ENCODE results near the gene SPHK2.

The SPHK2 gene

DNA sequence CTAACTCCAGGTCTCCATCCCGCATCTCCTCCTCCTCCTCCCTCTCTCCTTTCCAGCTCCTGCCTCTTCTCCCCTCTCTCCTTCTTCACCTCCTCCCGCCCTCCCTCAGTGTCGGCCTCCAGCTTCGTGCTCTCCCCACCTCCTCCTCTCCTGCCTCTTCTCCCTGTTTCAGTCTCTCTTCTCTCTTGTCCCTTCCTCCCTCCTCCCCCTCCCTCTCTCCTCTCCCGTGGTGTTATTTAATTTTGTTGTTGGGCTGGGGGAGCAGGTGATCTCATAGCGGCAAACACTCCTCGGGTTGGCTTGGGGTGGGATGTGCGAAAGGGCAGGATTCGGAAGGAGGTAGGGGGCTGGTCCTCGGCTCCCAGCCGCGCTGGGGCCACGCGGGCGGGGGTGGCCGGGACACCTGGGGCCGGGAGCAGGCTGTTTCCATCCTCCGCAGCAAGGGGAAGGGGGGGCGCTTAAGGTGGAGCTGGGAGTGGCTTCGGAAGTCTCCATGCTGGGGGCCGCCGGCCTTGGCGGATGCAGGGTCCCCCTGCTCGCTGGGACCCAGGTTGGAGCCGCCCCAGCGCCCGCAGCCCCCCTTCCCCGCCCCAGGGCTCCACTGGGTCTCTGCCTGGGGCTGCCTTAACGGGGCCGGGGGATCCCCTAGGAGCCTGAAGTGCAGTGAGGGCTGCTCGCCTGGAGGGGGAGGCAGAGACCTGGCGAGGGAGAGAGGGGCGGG, 26.9 kb downstream of the SPHK2 start, which contains the start of gene CA11:
Gene CA11 (minus strand): TSS at position 187 of the 721 bp plus-strand sequence. CDS start 555 bp downstream, outside the sequence.
- TF ChIP-seq GATA2 (IDR thresholded peaks at IDR 0.05; ENCODE audit: low read depth, low read length) (no peak), GATA3 (IDR thresholded peaks at IDR 0.05; ENCODE audit: low read depth, low read length) (no peak)

DNA sequence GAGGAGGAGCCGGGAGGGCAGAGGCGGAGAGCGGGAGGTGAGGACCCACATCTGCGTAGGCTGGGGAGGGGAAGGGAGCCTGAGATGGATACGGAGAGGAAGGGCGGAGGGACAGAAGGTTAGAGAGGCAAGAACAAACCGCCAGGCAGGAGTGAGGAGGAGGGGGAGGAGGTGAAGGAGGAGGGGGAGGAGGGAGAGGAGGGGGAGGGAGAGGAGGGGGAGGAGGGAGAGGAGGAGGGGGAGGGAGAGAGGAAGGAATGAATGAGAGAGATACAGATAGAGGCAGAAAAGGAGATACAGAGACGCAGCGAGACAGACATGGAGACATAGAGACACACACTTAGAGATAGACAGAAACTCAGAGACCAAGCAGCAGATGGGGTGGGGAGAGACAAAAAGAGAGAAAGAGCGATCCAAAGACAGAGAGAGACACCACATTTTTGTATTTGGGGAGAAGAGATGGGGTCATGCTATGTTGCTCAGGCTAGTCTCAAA, 27.5 kb downstream of the SPHK2 start:
- TF ChIP-seq GATA3 (IDR thresholded peaks at IDR 0.05; ENCODE audit: low read depth, low read length) (no peak), GATA2 (IDR thresholded peaks at IDR 0.05; ENCODE audit: low read depth, low read length) (no peak)

DNA sequence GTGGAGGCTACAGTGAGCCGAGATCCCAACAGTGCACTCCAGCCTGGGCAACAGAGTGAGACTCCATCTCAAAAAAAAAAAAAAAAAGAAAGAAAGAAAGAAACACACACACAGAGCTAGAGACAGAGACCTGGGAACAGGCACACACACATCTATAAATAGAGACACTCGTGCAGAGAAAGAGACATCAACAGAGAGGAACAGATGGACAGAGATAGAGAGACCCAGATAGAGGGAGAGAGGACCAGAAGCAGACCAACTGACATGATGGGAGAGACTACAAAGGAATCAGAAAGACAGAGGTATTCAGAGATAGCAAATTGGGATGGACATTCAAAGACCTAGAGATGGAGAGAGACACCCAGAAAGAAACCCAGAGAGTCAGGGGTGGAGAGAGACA, 28.8 kb downstream of the SPHK2 start:
- TF ChIP-seq GATA2 (IDR thresholded peaks at IDR 0.05; ENCODE audit: low read depth, low read length) (no peak), GATA3 (IDR thresholded peaks at IDR 0.05; ENCODE audit: low read depth, low read length) (no peak)

DNA sequence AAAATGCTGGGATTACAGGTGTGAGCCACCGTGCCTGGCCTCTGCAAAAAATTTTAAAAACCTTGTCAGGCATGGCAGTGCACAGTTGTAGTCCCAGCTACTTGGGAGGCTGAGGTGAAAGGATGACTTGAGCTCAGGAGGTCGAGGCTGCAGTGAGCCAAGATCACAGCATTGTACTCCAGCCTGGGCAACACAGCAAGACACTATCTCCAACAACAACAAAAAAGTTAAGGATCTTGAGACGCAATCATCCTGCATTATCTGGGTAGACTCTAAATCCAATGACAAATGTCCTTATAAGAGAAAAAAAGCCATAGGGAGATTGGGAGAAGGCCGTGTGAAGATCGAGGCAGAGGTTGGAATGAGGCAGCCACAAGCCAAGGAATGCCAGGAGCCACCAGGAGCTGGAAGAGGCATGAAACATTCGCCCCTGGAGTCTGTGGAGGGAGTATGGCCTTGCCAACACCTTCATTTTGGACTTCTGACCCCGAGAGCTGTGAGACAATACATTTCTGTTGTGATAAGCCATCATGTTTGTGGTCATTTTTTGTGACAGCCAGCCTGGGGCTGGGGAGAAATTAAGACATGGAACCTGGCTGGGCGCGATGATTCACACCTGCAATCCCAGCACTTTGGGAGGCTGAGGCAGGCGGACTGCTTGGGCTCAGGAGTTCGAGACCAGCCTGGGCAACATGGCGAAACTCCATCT, 31.8 kb downstream of the SPHK2 start:
- no peak for TF ChIP-seq GATA3 (IDR thresholded peaks at IDR 0.05; ENCODE audit: low read depth, low read length)

DNA sequence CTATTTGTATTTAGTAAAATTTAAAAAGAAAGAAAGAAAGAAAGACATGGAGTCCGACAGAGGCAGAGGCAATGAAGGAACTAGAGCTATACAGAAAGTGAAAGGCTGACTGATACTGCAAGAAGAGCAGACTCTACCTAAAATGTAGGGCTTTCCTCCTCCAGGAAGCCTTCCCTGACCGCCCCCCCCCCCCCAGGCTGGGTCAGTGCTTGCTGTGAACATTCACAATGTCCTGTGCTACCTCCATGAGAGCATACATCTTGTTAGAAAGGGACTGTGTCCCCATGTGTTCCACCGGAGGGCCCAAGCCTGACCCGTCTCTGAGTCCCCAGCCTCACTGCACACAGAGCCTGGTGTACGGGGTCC, 32.4 kb downstream of the SPHK2 start:
- TF ChIP-seq GATA3 (IDR thresholded peaks at IDR 0.05; ENCODE audit: low read depth, low read length) (no peak), GATA2 (IDR thresholded peaks at IDR 0.05; ENCODE audit: low read depth, low read length) (no peak)

DNA sequence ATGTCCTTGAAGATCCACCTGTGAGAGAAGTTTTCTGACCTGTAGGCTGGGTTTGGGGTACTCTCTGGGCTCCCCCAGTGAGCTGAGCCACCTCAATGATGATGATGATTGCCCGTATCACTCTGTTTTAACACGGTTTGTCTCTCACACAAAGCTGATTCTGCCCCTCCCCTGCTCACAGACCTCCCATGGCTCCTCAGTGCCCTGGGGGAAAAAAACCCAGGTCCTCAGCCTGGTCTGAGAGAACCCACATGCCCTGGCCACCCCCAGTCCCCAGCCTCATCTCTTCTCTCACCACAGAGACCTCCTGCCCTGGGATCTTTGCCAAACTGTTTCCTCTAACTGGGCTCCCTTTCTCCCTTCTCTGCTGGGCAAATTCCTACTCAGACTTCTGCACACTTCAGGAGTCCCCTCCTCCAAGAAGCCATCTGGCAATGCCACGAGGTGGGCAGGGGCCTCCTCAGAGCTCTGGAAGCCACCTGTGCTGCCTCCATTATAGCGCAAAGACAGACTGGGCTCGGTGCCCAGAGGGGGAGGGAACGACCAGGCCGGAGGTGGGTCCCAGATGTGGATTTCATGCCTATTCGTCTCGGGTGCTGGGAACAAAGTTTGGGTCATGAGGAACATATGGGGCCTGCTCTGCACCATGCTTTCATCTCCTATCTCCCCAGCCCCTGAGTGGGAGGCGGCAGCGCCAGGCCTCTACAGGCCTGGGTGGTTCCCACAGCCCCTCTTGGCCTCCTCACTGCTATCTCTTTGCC, 35.2 kb downstream of the SPHK2 start:
- TF ChIP-seq GATA3 (IDR thresholded peaks at IDR 0.05; ENCODE audit: low read depth, low read length) (no peak), GATA2 (IDR thresholded peaks at IDR 0.05; ENCODE audit: low read depth, low read length) (no peak)

DNA sequence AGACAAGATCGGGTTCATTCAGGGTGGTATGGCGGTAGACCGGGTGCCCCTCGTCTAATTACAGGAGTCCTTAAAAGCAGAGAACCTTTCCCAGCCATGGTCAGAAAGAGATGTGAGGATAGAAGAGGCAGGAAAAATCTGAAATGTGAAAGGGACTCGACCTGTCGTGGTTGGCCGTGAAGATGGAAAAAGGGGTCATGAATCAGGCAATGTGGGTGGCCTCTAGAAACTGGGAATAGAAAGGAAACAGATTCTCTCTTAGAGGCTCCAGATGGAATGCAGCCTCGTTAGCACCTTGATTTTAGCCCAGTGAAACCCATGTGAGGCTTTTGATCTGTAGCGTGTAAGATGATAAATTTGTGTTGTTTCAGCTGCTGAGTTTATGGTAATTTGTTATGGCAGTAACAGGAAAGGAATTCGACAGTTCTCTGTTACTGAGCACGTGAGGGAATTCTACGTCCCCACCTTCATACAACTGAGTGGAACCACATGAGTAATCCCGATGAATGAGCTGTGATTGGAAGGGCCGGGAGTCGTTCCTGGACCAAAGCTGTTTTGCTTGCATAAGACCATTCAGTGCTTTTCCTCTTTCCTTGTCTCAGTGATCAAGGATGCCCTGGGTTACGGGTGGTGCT, 37.7 kb downstream of the SPHK2 start:
- TF ChIP-seq GATA3 (IDR thresholded peaks at IDR 0.05; ENCODE audit: low read depth, low read length) (no peak), GATA2 (IDR thresholded peaks at IDR 0.05; ENCODE audit: low read depth, low read length) (no peak)

DNA sequence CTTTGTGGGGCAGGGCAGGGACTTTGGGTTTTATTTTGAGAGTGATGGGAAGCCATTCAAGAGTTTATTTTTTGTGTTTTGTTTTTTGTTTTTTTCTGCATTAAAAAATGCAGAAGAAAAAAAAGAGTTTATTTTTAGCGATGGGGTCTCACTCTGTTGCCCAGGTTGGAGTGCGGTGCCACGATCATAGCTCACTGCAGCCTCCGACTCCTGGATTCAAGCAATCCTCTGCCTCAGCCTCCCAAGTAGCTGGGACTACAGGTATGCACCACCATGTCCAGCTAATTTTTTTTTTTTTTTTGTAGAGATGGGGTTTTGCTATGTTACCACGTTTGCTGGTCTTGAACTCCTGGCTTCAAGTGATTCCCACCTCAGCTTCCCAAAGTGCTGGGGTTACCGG, 39.2 kb downstream of the SPHK2 start:
- TF ChIP-seq GATA2 (IDR thresholded peaks at IDR 0.05; ENCODE audit: low read depth, low read length) (no peak), GATA3 (IDR thresholded peaks at IDR 0.05; ENCODE audit: low read depth, low read length) (no peak)

DNA sequence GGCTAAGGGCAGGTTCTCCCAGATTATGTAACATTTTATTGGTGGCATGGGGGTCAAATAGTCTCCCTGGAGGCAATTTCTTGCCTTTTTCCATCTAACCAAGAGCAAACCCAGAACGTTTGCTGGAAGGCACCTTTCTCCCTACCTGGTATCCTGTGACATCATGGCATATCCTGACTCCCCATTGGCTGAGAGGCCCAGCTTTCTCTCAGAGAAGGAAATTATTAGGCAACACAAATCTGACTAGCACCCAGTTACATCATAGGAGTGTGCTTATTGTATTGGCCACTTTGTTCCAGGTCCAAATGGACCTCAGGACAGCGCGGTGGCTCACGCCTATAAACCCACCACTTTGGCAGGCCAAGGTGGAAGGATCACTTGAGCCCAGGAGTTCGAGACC, 40.5 kb downstream of the SPHK2 start:
- no peak for TF ChIP-seq GATA3 (IDR thresholded peaks at IDR 0.05; ENCODE audit: low read depth, low read length)
- no peak for TF ChIP-seq GATA2 (IDR thresholded peaks at IDR 0.05; ENCODE audit: low read depth, low read length)

DNA sequence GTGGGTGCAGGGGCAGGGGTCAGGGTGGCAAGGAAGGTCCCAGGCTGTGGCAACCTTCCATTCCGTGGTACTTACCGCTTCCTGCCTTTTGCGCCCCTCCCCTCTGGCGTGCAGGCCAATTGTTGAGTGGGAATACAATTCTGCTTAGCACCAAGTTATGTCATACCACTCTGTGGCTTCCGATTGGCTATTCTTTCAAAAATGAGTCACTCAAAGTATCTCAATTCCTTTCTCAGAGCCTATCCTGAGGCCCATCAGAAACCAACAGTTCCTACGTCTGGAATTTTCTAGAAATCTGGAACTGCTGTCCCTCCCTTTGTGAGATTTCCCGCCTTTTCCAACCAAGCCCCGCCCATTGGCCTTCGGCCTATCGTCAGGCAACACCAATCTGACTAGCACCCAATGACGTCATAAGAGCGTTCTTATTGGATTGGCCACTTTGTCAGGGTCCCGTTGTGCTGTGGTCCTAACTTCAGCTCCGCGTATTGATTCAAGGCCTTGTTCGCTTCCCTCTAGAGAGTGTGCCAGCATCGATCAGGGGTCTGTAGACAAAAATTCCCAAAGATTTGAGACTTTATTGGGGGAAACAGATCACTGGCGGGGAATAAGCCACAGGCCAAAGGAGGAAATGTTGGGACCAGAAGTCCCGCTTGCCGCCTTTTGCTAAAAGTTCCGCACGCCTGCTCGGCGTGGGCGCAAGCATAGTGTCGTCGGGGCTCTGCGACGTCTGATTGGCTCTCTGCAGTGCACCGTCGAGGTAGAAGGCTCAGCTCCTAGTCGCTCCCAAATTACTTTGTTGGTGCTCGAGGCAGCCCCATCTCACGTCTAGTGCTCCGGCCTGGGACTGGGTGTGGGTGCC, 41.8 kb downstream of the SPHK2 start:
- no peak for TF ChIP-seq GATA2 (IDR thresholded peaks at IDR 0.05; ENCODE audit: low read depth, low read length)
- no peak for TF ChIP-seq GATA3 (IDR thresholded peaks at IDR 0.05; ENCODE audit: low read depth, low read length)

DNA sequence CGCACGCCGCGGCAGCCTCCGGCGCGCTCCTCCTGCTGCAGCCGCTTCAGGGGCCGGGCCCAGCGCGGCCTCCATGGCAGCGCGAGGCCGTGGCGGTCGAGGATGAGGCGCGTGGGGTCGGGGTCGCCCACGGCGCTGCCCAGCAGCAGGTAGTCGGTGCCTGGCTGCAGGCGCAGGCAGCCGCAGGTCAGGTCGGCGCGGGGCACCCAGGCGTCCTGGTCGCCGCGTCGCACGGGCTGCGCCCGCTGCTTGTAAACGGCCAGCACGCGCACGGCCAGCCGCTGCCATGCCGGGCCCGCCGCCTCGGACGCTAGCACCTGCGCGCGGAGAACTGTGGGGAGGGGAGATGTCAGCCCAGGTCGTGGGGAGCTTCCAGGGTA, 42.4 kb downstream of the SPHK2 start:
- TF ChIP-seq GATA2 (IDR thresholded peaks at IDR 0.05; ENCODE audit: low read depth, low read length) = no peak
- TF ChIP-seq GATA3 (IDR thresholded peaks at IDR 0.05; ENCODE audit: low read depth, low read length) = no peak

DNA sequence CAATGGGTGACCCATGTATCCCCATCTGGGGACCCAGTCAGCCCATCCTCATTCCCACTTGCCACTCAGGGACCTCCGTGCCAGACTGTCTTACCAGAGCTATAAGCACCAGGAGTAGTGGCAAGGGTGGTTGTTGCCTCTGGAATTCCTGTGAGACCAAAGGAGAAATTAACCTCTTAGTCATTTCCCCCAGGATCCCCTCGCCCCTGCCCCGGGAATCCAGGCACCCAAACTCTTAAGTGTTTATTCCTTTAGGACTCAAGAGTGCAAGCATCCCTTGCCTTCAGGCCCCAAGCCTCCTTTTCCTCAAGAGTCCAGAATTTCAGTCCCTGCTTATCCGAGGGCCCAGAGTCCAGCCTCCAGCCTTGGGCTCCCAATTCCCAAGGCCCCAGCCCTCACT, 44.4 kb downstream of the SPHK2 start:
- TF ChIP-seq GATA2 (IDR thresholded peaks at IDR 0.05; ENCODE audit: low read depth, low read length) (no peak), GATA3 (IDR thresholded peaks at IDR 0.05; ENCODE audit: low read depth, low read length) (no peak)

DNA sequence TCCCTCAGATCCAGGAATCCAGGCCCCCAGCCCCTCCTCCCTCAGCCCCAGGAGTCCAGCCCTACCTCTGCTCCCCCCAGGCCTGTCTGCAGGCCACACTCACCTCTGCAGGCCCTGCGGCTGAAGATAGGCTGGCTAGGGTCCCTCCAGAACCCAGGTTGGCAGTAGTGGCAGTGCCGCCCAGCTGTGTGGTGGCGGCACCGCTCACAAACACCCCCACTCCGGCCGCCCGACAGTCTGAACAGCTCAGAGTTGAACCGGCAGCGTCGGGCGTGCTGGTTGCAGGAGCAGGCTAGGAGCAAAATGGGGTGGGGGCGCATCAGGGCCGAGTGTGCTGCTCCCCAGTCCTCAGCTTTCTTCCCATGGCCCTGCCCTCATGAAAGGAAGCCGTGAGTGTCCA, 45.2 kb downstream of the SPHK2 start:
- TF ChIP-seq GATA3 (IDR thresholded peaks at IDR 0.05; ENCODE audit: low read depth, low read length) (no peak), GATA2 (IDR thresholded peaks at IDR 0.05; ENCODE audit: low read depth, low read length) (no peak)
